Adrenal gland (tissue), 12 donors: ENCODE data around the gene DPY30. TPM values are rescaled to one million over a fixed set of nuclear protein-coding genes. Genes with fewer than 3 reads are reported as not detected.
"Not testable (repeated sequence)": the region's sequence is repeated elsewhere in the genome, so short reads cannot be mapped to it uniquely, and the experiment has no call there.

Experiments used
- DNase-seq, 7 donors: peaks; one replicate each; pipeline ENCODE4 v3.0.0-alpha.2; 2019 to 2020
- H3K27ac ChIP-seq, 5 donors: fragments of 200-600 bp; sonication (generic) in 4 of 5; 1 replicate in 3 of 5; 2 replicates in 2 of 5; pipeline versions ENCODE4 v1.5.1 to v1.8.0; 2016 to 2020; ENCODE audit warnings: mild to moderate bottlenecking in 1 of 5
- H3K27me3 ChIP-seq: fragments of 200-600 bp; 2 replicates; pipeline ENCODE4 v1.8.0; 2021
- H3K36me3 ChIP-seq, 2 donors: fragments of 200-600 bp; replicated peaks in 1 of 2; 1 replicate in 1 of 2; 2 replicates in 1 of 2; pipeline versions ENCODE4 v1.5.1 to v1.8.0; 2018 to 2022
- H3K4me1 ChIP-seq, 2 donors: fragments of 200-600 bp; replicated peaks in 1 of 2; 1 replicate in 1 of 2; 2 replicates in 1 of 2; pipeline versions ENCODE4 v1.5.1 to v1.8.0; 2018 to 2021
- H3K4me3 ChIP-seq, 4 donors: fragments of 200-600 bp; sonication (generic) in 3 of 4; one replicate each; pipeline ENCODE4 v1.5.1; 2016 to 2018
- H3K9me3 ChIP-seq, 3 donors: fragments of 200-600 bp; sonication (generic) in 1 of 3; replicated peaks in 1 of 3; 1 replicate in 2 of 3; 2 replicates in 1 of 3; pipeline versions ENCODE4 v1.5.1 to v1.8.0; 2016 to 2021
- POLR2A ChIP-seq, 2 donors: fragments of 450-650 bp; IDR thresholded peaks; one replicate each; pipeline ENCODE4 v1.6.1; 2017; ENCODE audit warnings: antibody characterized with exemption in 2 of 2, mild to moderate bottlenecking in 2 of 2, moderate library complexity in 1 of 2
- WGBS, 4 donors: extraction: QIAGEN DNeasy Blood & Tissue Kit in 2 of 4; methylation state at CpG; one replicate each; pipeline versions ENCODE4 v1.1.5 to v1.1.7; 2013 to 2017; 5-methylcytosine and 5-hydroxymethylcytosine counted together
- intact Hi-C, 2 donors: fragments of 100-400 bp; cut with DNase I; formaldehyde crosslinking; loops; one replicate each; pipeline versions ENCODE4 v1.14.1 to v1.15.0; 2022 to 2023
- polyA plus RNA-seq, 3 donors: library from polyadenylated mRNA; stranded (reverse); fragments of 200-250 nt in 2 of 3; fragments of 350-450 nt in 1 of 3; fragmentation: Illumina TruSeq in 1 of 3; extraction: RNeasy Lipid Tissue Mini Kit (QIAGEN cat#74804) in 1 of 3; gene quantifications; one replicate each; pipeline ENCODE4 v1.2.3, GENCODE V29; 2013 to 2014
- total RNA-seq, 9 donors: library from RNA; depleted of rRNA in 4 of 9; stranded (reverse); fragments of >200 nt in 4 of 9; fragments of 120-200 nt in 1 of 9; fragmentation: NEBNext Ultra II Directional in 1 of 9; extraction: Animal tissue kit (Norgen Biotek cat#: 25700) in 1 of 9; gene quantifications; one replicate each; pipeline versions ENCODE4 v1.1.0 to v1.2.4, GENCODE V29; 2013 to 2023
- TF ChIP-seq, protein P1 (sequence below), 6 experiments: fragments of 450-650 bp in 4 of 6; fragments of 200-600 bp in 2 of 6; sonication (generic) in 1 of 6; IDR thresholded peaks; 1 replicate in 5 of 6; 2 replicates in 1 of 6; pipeline versions ENCODE4 v1.5.1 to v1.8.0; 2016 to 2021; ENCODE audit warnings: antibody characterized with exemption in 6 of 6, mild to moderate bottlenecking in 2 of 6, moderate library complexity in 1 of 6
- donor health status: healthy with polysubstance abuse.
- donor health status: Bipolar disorder and iron deficiency.
- donor health status: DM: yes; HTN: yes; CAD: no.
- donor health status: DM: no; HTN: no; CAD: no.
- donor health status: DM: no; HTN: no; CAD: no.
- donor health status: DM: yes; HTN: yes; CAD: no.

Gene DPY30
- total and polyA plus RNA-seq, 12 donors: 69.5 to 177 (median 94.2) TPM

DNA sequence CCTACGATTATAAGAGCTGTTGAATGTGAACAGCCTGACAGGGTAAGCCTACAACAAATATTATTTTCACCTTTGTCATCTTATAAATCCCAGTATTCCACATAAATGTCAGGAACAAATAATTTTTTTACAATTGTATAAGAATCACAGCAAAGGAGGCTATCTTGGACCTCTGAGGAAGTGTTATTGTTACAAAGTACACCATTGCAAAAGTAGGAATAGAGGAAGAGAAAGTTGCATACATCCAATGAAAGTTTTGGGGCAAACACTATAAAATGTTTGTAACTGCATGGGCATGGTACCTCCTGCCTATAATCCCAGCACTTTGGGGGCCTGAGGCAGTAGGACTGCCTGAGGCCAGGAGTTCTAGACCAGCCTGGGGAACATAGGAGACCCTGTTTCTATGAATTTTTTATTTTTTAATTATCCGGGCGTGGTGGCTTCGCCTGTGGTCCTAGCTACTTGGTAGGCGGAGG is 28.1 kb downstream of the DPY30 start:
- no peaks in the 10 kb centered on the region for H3K36me3 ChIP-seq
- WGBS, 4 donors: 72 to 80% (median 76%) methylated on average over 5 of the region's 5 CpGs
- H3K27me3 ChIP-seq: no peaks in the 10 kb centered on the region
- DNase-seq: no peak
- intact Hi-C loops: no loop called here
- H3K4me3 ChIP-seq: peak overlapping the region in 1 of 4 donors; percentile 92
- no peaks in the 10 kb centered on the region for H3K9me3 ChIP-seq
- peak overlapping the region; percentile 82 to 98 (median 91) for H3K27ac ChIP-seq
- H3K4me1 ChIP-seq: peaks cover 6 to 20% of the 10 kb centered on the region in 2 donors
- TF ChIP-seq, protein P1, sequence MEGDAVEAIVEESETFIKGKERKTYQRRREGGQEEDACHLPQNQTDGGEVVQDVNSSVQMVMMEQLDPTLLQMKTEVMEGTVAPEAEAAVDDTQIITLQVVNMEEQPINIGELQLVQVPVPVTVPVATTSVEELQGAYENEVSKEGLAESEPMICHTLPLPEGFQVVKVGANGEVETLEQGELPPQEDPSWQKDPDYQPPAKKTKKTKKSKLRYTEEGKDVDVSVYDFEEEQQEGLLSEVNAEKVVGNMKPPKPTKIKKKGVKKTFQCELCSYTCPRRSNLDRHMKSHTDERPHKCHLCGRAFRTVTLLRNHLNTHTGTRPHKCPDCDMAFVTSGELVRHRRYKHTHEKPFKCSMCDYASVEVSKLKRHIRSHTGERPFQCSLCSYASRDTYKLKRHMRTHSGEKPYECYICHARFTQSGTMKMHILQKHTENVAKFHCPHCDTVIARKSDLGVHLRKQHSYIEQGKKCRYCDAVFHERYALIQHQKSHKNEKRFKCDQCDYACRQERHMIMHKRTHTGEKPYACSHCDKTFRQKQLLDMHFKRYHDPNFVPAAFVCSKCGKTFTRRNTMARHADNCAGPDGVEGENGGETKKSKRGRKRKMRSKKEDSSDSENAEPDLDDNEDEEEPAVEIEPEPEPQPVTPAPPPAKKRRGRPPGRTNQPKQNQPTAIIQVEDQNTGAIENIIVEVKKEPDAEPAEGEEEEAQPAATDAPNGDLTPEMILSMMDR (IDR thresholded peaks at IDR 0.05): no peak
- TF ChIP-seq POLR2A (IDR thresholded peaks at IDR 0.05): no peak

DNA sequence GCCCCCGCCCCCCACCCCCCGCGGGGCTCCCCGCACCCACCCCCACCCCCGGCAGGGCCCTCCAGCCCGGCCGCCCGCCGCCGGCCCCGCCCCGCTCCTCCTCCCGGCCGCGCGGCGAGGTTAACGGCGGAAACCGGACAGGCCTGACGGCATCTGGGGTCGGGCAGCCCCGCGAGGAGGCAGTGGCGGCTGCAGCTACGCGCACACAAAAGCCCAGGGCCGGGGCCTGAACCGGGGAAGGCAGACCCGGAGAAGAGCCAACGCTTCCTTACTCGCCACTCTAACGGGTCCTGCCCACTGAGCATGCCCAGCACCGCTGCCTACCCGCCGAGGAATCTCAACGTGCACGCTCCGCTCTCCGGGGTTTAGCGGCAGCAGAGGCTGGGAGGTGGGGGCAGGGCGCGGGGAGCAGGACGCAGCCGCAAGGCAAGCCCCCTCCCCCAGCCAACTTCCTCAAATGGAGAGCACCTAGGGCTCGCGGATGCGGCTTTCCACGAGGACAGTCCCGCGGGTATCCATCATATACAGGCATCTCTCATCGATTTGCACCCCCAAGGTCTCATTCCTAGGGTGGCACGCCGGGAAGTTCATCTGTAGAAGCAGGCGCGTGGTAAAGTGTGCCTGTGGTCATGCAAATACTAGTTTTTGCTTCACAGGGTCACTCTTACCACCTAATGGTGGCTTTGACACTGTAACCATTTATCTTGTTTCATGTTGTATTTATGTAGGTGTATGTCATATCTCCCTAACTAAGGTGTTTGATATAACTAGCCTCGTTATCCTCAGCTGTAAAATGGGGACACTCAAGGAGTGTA is 28.7 kb downstream of the DPY30 start, which contains the start of gene MEMO1:
Gene MEMO1 (minus strand): TSS at position 339 of the 815 bp plus-strand sequence. CDS start 761 bp downstream, outside the sequence.
- 0 to 7% (median 1%) methylated on average over 5 to 53 of the region's 57 CpGs for whole genome bisulfite sequencing, 4 donors

DNA sequence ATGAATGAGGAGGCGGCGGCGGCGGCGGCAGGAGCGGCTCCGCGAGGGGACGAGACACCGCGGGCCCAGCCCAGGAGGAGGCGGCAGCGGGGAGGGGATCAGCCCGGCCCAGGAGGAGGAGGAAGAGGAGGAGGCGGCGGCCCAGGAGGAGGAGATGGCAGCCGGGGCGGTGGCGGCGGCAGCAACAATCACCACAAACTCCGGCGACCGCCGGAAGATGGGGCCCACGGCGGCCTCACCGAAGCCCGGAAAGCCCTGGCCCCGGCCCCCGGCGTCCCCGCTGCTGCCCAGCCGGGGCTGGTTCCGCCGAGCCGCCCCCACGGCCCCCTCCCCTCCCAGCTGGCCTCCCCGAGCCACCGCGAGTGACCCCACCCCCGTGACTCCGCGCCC is 29.3 kb downstream of the DPY30 start:
- peak in 6 of 7 donors; percentile 51 to 72 (median 58) for DNase-seq
- WGBS, 4 donors: 0% methylated on average over 6 to 25 of the region's 43 CpGs; no CpG with 5 or more reads in 1 of the 4 donors
- intact Hi-C loops, H3K36me3 ChIP-seq, H3K27me3 ChIP-seq, H3K9me3 ChIP-seq: not testable (repeated sequence)
- peak overlapping the region in 4 of 5 donors; percentile 82 to 98 (median 92) for H3K27ac ChIP-seq
- H3K4me3 ChIP-seq: peak overlapping the region in 2 of 4 donors; percentile 81 to 92
- peaks cover 6 to 31% of the 10 kb centered on the region in 2 donors for H3K4me1 ChIP-seq

More for the DNA sequence above, 28.7 kb downstream of the DPY30 start, which contains the start of gene MEMO1:
- peak within 1 kb of the TSS; percentile 82 to 98 (median 91) for H3K27ac ChIP-seq
- H3K27me3 ChIP-seq: no peaks in the 10 kb centered on the region
- intact Hi-C loops: no loop called here
- TF ChIP-seq, protein P1 (IDR thresholded peaks at IDR 0.05): peak in 1 of 6 experiments; percentile 33
- peak; percentile 76 to 93 for TF ChIP-seq POLR2A (IDR thresholded peaks at IDR 0.05)
- peak within 1 kb of the TSS; percentile 65 to 92 (median 74) for H3K4me3 ChIP-seq
- peak; percentile 94 to 97 (median 96) for DNase-seq
- no peaks in the 10 kb centered on the region for H3K9me3 ChIP-seq
- H3K36me3 ChIP-seq: no peaks in the 10 kb centered on the region
- peaks cover 6 to 26% of the 10 kb centered on the region in 2 donors for H3K4me1 ChIP-seq

DNA sequence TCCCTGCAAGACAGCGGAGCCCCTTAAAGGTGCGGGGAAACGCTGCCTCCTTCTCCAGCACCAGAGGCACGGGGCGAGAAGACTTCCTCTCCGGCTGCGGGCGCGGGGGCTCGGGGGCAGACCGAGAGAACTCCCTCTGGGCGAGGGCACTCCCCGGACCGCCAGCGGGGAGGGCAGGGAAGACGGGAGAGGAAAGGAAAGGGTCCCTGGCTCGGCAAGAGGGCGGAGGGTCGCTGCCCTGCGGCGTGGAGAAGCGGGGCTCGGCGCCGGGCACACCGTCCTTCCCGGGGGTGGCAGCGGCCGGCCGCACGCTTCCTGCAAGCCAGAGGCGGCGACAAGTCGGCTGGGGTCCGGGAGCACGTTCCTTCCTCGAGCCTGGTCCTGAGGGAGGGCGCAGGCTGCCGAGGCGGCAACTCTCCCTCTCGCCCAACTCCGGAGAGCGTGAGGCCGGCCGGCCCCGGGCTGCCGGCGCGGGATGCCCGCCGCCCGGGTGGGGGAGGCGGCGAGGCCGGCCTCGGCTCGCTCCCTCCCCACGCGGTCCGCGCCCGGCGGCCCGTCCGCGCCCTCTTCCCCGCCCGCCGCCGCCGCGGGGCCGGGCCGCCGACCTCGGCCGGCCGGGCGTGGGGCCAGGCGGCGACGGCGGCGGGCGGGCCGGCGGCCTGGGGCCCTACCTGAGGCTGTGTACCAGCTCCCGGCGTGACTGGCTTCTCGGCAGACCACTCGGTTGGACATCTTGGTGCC is 29.9 kb downstream of the DPY30 start:
- peak in 6 of 7 donors; percentile 41 to 54 (median 47) for DNase-seq
- H3K4me3 ChIP-seq: peak overlapping the region; percentile 20 to 92 (median 68)
- peaks cover 6 to 31% of the 10 kb centered on the region in 2 donors for H3K4me1 ChIP-seq
- H3K9me3 ChIP-seq: no peaks in the 10 kb centered on the region
- TF ChIP-seq, protein P1 (IDR thresholded peaks at IDR 0.05): no peak
- TF ChIP-seq POLR2A (IDR thresholded peaks at IDR 0.05): peak in 1 of 2 donors; percentile 45
- no peaks in the 10 kb centered on the region for H3K36me3 ChIP-seq
- 0 to 7% (median 0%) methylated on average over 3 to 89 of the region's 91 CpGs for WGBS, 4 donors
- no peaks in the 10 kb centered on the region for H3K27me3 ChIP-seq
- intact Hi-C loops: no loop called here
- peak overlapping the region in 4 of 5 donors; percentile 82 to 98 (median 92) for H3K27ac ChIP-seq
